ENCODE results near the gene MYL6. TPM values are rescaled to one million over a fixed set of nuclear protein-coding genes. Genes with fewer than 3 reads are reported as not detected.

The MYL6 gene
- total RNA-seq, 1 experiment from 2014 or later, result 932 TPM

DNA sequence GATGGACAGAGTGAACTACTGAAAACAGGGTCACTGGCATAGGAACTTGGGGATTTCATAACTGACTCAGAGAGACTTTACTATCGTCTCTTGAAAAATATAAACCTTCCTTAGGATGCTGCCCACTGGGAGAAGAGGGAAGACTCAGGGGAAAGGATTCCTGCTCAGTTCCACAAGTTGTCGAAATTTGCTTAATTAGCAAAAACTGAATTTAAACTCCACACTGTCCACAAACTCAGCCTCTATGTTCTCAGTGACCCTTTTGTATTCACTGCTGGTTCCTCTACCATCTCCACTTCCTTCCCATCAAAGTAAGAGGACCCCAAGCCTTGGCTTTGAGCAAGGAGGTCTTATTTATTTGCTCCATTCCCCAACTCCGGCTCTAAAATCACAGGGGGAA, 12.9 kb upstream of the MYL6 start:
- Mint-ChIP-seq H3K27me3 (ENCODE audit: low read depth) (no peaks in the 10 kb centered on the region), H3K9me3 (peaks cover 9% of the 10 kb centered on the region), H3K4me1 (no peaks in the 10 kb centered on the region), H3K27ac (no peak overlapping the region), H3K4me3 (no peak overlapping the region), H3K36me3 (peaks cover 54% of the 10 kb centered on the region)
- ChIA-PET POLR2A (interaction anchor here (1.0 kb wide), 1 partner anchor 76 kb away, joined by 3 read pairs; no protein-coding TSS in a partner anchor), CTCF (no interaction called here)
- ATAC-seq (no peak), DNase-seq (ENCODE audit: low spot score) (no peak)
- TF ChIP-seq, protein P1, sequence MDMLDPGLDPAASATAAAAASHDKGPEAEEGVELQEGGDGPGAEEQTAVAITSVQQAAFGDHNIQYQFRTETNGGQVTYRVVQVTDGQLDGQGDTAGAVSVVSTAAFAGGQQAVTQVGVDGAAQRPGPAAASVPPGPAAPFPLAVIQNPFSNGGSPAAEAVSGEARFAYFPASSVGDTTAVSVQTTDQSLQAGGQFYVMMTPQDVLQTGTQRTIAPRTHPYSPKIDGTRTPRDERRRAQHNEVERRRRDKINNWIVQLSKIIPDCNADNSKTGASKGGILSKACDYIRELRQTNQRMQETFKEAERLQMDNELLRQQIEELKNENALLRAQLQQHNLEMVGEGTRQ (CRISPR knock-in tag; IDR thresholded peaks at IDR 0.05), result no peak
- TF ChIP-seq, protein P2, sequence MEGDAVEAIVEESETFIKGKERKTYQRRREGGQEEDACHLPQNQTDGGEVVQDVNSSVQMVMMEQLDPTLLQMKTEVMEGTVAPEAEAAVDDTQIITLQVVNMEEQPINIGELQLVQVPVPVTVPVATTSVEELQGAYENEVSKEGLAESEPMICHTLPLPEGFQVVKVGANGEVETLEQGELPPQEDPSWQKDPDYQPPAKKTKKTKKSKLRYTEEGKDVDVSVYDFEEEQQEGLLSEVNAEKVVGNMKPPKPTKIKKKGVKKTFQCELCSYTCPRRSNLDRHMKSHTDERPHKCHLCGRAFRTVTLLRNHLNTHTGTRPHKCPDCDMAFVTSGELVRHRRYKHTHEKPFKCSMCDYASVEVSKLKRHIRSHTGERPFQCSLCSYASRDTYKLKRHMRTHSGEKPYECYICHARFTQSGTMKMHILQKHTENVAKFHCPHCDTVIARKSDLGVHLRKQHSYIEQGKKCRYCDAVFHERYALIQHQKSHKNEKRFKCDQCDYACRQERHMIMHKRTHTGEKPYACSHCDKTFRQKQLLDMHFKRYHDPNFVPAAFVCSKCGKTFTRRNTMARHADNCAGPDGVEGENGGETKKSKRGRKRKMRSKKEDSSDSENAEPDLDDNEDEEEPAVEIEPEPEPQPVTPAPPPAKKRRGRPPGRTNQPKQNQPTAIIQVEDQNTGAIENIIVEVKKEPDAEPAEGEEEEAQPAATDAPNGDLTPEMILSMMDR (IDR thresholded peaks at IDR 0.05), result no peak

DNA sequence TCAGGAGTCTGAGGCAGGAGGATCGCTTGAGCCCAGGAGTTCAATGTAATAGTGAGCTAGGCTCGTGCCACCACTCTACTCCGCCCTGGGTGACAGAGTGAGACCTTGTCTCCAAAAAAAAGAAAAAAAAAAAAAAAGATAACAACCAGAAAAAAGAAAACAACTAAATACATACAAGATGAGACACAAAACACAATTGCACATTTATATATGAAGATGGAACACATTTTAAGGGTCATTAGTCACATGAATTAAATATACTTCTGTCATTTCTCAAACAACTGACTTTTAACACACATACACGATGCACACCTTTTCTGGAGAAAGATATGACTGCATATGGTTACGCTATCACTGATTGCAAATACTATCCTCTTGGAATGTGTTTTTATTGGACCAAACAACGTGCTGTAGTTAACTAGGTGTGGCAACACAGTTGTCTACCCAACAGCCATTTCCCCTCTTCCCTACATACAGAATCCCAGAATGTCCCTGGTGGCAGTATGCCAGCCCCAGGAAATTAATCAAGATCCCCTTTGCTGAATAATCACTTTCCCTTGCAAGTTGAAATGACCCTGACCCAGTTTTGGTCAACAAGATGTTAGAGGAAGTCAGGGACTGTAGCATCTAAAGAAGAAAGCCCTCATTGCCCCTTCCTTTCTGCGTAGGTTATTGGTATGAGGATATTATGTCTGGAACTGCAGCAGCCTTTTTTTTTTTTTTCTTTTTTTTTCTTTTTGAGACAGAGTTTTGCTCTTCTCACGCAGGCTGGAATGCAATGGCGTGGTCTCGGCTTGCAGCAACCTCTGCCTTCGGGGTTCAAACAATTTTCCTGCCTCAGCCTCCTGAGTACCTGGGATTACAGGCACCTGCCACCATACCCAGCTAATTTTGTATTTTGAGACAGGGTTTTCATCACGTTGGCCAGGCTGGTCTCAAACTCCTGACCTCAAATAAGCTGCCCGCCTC, 11.4 kb upstream of the MYL6 start:
- Mint-ChIP-seq H3K27me3 (ENCODE audit: low read depth) (no peaks in the 10 kb centered on the region), H3K9me3 (no peaks in the 10 kb centered on the region), H3K4me1 (peaks cover 5% of the 10 kb centered on the region; the same call in 1 of the 2 replicates), H3K27ac (0 out of 2 replicates have a peak overlapping the region, but pooled peaks have one; percentile 7), H3K36me3 (peaks cover 42% of the 10 kb centered on the region), H3K4me3 (no peak overlapping the region)
- ATAC-seq, result no peak
- CTCF ChIA-PET, result interaction anchor here (0.6 to 1.5 kb wide), 3 partner anchors 19 to 490 kb away, joined by 3 to 6 read pairs (median 5); partner anchors contain the start of genes ESYT1 and RNF41
- POLR2A ChIA-PET, result interaction anchor here (0.5 to 1.4 kb wide), 3 partner anchors 15 to 120 kb away, joined by 3 to 4 read pairs (median 3); partner anchors contain the start of genes COQ10A and RNF41
- no peak for DNase-seq (ENCODE audit: low spot score)
- TF ChIP-seq NFATC4 (CRISPR knock-in tag; IDR thresholded peaks at IDR 0.05) (no peak), ZNF416 (CRISPR knock-in tag; IDR thresholded peaks at IDR 0.05) (no peak), ZNF121 (CRISPR knock-in tag; IDR thresholded peaks at IDR 0.05) (no peak), PRRX2 (CRISPR knock-in tag; IDR thresholded peaks at IDR 0.05) (no peak), JUN (CRISPR knock-in tag; IDR thresholded peaks at IDR 0.05) (no peak), CREM (CRISPR knock-in tag; IDR thresholded peaks at IDR 0.05) (no peak), ETV6 (CRISPR knock-in tag; IDR thresholded peaks at IDR 0.05) (no peak), TEAD1 (CRISPR knock-in tag; IDR thresholded peaks at IDR 0.05) (no peak), TP53 (CRISPR knock-in tag; IDR thresholded peaks at IDR 0.05) (no peak), ESRRA (CRISPR knock-in tag; IDR thresholded peaks at IDR 0.05; ENCODE audit: borderline replicate concordance) (no peak), FOXP1 (CRISPR knock-in tag; IDR thresholded peaks at IDR 0.05; ENCODE audit: borderline replicate concordance) (no peak)
- TF ChIP-seq, protein P3, sequence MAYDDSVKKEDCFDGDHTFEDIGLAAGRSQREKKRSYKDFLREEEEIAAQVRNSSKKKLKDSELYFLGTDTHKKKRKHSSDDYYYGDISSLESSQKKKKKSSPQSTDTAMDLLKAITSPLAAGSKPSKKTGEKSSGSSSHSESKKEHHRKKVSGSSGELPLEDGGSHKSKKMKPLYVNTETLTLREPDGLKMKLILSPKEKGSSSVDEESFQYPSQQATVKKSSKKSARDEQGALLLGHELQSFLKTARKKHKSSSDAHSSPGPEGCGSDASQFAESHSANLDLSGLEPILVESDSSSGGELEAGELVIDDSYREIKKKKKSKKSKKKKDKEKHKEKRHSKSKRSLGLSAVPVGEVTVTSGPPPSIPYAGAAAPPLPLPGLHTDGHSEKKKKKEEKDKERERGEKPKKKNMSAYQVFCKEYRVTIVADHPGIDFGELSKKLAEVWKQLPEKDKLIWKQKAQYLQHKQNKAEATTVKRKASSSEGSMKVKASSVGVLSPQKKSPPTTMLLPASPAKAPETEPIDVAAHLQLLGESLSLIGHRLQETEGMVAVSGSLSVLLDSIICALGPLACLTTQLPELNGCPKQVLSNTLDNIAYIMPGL (CRISPR knock-in tag; IDR thresholded peaks at IDR 0.05), result no peak
- TF ChIP-seq, protein P4, sequence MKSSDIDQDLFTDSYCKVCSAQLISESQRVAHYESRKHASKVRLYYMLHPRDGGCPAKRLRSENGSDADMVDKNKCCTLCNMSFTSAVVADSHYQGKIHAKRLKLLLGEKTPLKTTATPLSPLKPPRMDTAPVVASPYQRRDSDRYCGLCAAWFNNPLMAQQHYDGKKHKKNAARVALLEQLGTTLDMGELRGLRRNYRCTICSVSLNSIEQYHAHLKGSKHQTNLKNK (CRISPR knock-in tag; IDR thresholded peaks at IDR 0.05), result no peak
- TF ChIP-seq, protein P5, sequence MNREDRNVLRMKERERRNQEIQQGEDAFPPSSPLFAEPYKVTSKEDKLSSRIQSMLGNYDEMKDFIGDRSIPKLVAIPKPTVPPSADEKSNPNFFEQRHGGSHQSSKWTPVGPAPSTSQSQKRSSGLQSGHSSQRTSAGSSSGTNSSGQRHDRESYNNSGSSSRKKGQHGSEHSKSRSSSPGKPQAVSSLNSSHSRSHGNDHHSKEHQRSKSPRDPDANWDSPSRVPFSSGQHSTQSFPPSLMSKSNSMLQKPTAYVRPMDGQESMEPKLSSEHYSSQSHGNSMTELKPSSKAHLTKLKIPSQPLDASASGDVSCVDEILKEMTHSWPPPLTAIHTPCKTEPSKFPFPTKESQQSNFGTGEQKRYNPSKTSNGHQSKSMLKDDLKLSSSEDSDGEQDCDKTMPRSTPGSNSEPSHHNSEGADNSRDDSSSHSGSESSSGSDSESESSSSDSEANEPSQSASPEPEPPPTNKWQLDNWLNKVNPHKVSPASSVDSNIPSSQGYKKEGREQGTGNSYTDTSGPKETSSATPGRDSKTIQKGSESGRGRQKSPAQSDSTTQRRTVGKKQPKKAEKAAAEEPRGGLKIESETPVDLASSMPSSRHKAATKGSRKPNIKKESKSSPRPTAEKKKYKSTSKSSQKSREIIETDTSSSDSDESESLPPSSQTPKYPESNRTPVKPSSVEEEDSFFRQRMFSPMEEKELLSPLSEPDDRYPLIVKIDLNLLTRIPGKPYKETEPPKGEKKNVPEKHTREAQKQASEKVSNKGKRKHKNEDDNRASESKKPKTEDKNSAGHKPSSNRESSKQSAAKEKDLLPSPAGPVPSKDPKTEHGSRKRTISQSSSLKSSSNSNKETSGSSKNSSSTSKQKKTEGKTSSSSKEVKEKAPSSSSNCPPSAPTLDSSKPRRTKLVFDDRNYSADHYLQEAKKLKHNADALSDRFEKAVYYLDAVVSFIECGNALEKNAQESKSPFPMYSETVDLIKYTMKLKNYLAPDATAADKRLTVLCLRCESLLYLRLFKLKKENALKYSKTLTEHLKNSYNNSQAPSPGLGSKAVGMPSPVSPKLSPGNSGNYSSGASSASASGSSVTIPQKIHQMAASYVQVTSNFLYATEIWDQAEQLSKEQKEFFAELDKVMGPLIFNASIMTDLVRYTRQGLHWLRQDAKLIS (CRISPR knock-in tag; IDR thresholded peaks at IDR 0.05; ENCODE audit: borderline replicate concordance), result no peak
- TF ChIP-seq, protein P6, sequence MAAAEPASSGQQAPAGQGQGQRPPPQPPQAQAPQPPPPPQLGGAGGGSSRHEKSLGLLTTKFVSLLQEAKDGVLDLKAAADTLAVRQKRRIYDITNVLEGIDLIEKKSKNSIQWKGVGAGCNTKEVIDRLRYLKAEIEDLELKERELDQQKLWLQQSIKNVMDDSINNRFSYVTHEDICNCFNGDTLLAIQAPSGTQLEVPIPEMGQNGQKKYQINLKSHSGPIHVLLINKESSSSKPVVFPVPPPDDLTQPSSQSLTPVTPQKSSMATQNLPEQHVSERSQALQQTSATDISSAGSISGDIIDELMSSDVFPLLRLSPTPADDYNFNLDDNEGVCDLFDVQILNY (CRISPR knock-in tag; IDR thresholded peaks at IDR 0.05), result no peak
- TF ChIP-seq, protein P7, sequence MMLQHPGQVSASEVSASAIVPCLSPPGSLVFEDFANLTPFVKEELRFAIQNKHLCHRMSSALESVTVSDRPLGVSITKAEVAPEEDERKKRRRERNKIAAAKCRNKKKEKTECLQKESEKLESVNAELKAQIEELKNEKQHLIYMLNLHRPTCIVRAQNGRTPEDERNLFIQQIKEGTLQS (CRISPR knock-in tag; conservative IDR thresholded peaks at IDR 0.05), result no peak
- TF ChIP-seq, protein P8, sequence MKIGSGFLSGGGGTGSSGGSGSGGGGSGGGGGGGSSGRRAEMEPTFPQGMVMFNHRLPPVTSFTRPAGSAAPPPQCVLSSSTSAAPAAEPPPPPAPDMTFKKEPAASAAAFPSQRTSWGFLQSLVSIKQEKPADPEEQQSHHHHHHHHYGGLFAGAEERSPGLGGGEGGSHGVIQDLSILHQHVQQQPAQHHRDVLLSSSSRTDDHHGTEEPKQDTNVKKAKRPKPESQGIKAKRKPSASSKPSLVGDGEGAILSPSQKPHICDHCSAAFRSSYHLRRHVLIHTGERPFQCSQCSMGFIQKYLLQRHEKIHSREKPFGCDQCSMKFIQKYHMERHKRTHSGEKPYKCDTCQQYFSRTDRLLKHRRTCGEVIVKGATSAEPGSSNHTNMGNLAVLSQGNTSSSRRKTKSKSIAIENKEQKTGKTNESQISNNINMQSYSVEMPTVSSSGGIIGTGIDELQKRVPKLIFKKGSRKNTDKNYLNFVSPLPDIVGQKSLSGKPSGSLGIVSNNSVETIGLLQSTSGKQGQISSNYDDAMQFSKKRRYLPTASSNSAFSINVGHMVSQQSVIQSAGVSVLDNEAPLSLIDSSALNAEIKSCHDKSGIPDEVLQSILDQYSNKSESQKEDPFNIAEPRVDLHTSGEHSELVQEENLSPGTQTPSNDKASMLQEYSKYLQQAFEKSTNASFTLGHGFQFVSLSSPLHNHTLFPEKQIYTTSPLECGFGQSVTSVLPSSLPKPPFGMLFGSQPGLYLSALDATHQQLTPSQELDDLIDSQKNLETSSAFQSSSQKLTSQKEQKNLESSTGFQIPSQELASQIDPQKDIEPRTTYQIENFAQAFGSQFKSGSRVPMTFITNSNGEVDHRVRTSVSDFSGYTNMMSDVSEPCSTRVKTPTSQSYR (CRISPR knock-in tag; IDR thresholded peaks at IDR 0.05), result no peak
